ENCODE measurements around the gene USP24. TPM values are rescaled to one million over a fixed set of nuclear protein-coding genes. Genes with fewer than 3 reads are reported as not detected.
"Not testable (repeated sequence)": the region's sequence is repeated elsewhere in the genome, so short reads cannot be mapped to it uniquely, and the experiment has no call there.

USP24 gene
- total RNA-seq, 1 donor from 2014 or later = 44.6 TPM

DNA sequence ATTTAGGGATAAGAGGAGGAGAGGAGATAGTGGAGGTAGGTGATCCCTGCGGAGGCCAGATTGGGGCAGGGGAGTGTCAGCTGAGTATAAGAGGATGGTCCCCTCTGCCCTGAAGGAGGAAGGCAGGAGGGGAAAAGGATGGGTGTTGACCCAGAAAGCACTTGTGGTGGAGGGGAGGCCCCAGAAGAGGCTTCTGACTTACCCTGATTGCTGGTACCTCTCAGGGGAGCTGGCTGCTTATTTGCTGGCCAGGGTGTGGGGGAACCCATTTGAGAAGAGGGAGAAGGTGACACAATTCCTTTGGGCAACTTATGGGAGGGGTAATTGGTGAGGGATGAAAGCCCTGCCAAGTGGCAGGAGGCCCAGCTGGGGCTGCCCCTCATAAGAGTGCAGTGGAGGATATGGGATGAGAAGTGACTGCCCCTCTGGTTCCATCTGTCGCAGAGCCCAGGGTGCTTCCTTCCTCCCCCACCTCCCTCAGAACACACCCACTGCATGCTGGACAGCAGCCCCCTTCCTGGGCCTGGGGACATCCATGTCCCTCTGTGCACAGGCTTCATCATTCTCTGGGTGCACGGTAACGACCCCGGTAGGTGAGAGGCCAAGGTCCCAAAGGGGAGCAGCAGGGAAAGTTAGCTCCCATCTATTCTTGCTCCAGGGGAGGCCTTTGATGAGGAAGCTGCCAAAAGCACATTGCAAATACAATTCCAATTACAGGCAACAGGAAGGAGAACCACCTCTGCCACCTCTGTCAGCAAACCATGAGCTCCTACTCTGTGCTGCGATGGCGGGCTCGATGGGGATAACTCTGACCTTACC, 177.2 kb downstream of the USP24 start:
- Mint-ChIP-seq H3K27ac (ENCODE audit: unreplicated experiment) (peak overlapping the region; percentile 47), H3K4me1 (peaks cover 40% of the 10 kb centered on the region), H3K27me3 (ENCODE audit: low read depth) (peaks cover 66% of the 10 kb centered on the region), H3K9me3 (no peaks in the 10 kb centered on the region), H3K4me3 (peak overlapping the region; percentile 28), H3K36me3 (ENCODE audit: low read depth) (no peaks in the 10 kb centered on the region)
- TF ChIP-seq, protein P1, sequence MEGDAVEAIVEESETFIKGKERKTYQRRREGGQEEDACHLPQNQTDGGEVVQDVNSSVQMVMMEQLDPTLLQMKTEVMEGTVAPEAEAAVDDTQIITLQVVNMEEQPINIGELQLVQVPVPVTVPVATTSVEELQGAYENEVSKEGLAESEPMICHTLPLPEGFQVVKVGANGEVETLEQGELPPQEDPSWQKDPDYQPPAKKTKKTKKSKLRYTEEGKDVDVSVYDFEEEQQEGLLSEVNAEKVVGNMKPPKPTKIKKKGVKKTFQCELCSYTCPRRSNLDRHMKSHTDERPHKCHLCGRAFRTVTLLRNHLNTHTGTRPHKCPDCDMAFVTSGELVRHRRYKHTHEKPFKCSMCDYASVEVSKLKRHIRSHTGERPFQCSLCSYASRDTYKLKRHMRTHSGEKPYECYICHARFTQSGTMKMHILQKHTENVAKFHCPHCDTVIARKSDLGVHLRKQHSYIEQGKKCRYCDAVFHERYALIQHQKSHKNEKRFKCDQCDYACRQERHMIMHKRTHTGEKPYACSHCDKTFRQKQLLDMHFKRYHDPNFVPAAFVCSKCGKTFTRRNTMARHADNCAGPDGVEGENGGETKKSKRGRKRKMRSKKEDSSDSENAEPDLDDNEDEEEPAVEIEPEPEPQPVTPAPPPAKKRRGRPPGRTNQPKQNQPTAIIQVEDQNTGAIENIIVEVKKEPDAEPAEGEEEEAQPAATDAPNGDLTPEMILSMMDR (conservative IDR thresholded peaks at IDR 0.05) = no peak
- DNase-seq (ENCODE audit: low read depth, low spot score) = no peak

DNA sequence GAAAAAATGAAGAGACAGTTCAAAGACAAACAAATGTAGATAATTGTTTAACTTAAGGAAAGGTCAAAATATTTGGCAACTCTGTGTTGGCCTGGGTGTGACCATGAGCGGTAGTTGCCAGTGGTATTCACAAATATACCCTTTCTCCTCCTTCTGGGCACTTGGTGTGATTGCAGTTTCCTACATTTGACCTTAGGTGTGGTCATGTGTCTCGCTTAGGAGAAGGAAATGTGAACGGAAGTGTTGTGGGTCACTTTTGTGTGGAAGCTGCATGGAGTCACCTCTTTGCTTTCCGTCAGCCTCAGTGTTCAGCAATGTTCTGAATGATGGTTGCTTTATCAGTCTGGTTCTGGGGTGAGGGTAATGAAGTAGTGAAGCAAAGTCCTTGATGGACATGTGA, 179.3 kb downstream of the USP24 start:
- Mint-ChIP-seq H3K27ac (ENCODE audit: unreplicated experiment) (no peak overlapping the region), H3K4me3 (no peak overlapping the region), H3K9me3 (no peaks in the 10 kb centered on the region), H3K36me3 (ENCODE audit: low read depth) (no peaks in the 10 kb centered on the region), H3K27me3 (ENCODE audit: low read depth) (peaks cover 59% of the 10 kb centered on the region), H3K4me1 (peaks cover 22% of the 10 kb centered on the region)
- TF ChIP-seq, protein P1 (conservative IDR thresholded peaks at IDR 0.05) = peak; percentile 24
- DNase-seq (ENCODE audit: low read depth, low spot score) = no peak

DNA sequence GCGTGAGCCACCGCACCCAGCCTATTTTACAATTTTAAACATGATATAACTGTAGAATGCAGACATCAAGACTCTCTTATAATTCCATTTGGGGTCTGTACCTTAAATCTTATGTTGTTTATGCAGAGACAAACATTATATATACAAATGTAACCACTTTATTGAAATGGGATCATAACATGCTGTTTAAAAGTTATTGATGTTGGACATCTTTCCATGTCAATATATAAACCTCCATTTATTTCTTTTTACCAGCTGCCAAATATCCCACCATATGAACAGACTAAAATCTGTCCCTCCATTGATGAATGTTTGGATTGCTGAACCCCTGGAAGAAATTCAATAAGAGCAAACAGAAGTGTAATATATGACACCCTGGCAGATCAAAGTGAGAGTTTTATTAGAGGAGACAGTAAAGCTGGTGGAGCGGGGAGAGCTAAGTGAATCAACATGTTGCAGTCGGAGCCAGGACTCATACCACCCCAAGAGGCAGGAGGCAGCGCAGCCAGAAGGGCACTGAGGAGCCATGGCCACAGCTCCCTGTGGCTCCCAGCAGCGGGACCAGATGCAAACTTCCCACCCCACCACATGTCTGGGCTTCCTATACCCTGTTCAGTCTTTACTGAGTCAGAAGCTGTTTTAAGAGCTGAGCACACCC, 180.6 kb downstream of the USP24 start:
- no peak overlapping the region for H3K4me3 Mint-ChIP-seq
- TF ChIP-seq, protein P1 (conservative IDR thresholded peaks at IDR 0.05) = no peak
- H3K27me3 Mint-ChIP-seq (ENCODE audit: low read depth) = peaks cover 51% of the 10 kb centered on the region
- DNase-seq (ENCODE audit: low read depth, low spot score) = no peak
- H3K36me3 Mint-ChIP-seq (ENCODE audit: low read depth) = no peaks in the 10 kb centered on the region
- no peaks in the 10 kb centered on the region for H3K9me3 Mint-ChIP-seq
- H3K27ac Mint-ChIP-seq (ENCODE audit: unreplicated experiment) = no peak overlapping the region
- H3K4me1 Mint-ChIP-seq = peaks cover 12% of the 10 kb centered on the region

DNA sequence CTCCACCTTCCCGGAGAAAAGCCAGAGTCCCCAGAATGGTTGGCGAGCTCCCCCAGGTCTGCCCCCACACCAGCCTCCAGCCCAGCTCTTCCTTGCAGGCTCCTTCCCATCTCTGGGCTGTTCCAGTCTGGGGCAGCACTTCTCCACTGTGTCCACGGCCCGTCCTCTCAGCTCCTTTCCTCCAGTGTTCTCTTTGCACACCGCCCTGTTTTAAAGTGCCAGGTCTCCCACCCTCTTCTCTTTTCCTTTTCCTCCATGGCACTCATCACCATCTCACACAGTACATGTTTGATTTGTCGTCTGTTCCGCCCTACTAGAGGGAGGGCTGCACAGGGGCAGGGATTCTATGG, 181.9 kb downstream of the USP24 start:
- Mint-ChIP-seq H3K36me3 (ENCODE audit: low read depth) (no peaks in the 10 kb centered on the region), H3K4me1 (no peaks in the 10 kb centered on the region), H3K4me3 (no peak overlapping the region), H3K27ac (ENCODE audit: unreplicated experiment) (no peak overlapping the region), H3K27me3 (ENCODE audit: low read depth) (peaks cover 39% of the 10 kb centered on the region), H3K9me3 (no peaks in the 10 kb centered on the region)
- DNase-seq (ENCODE audit: low read depth, low spot score) = no peak
- TF ChIP-seq, protein P1 (conservative IDR thresholded peaks at IDR 0.05) = no peak

DNA sequence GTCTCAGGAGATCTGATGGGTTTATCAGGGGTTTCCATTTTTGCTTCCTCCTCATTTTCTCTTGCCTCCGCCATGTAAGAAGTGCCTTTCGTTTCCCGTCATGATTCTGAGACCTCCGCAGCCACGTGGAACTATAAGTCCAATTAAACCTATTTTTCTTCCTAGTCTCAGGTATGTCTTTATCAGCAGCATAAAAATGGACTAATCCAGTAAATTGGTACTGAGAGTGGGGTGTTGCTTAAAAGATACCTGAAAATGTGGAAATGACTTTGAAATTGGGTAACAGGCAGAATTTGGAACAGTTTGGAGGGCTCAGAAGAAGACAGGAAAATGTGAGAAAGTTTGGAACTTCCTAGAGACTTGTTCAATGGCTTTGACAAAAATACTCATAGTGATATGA, 184.1 kb downstream of the USP24 start:
- not testable (repeated sequence) for H3K36me3 Mint-ChIP-seq (ENCODE audit: low read depth); H3K4me1 Mint-ChIP-seq; DNase-seq (ENCODE audit: low read depth, low spot score); H3K27ac Mint-ChIP-seq (ENCODE audit: unreplicated experiment); H3K4me3 Mint-ChIP-seq; H3K9me3 Mint-ChIP-seq
- H3K27me3 Mint-ChIP-seq (ENCODE audit: low read depth) = peaks cover 21% of the 10 kb centered on the region

DNA sequence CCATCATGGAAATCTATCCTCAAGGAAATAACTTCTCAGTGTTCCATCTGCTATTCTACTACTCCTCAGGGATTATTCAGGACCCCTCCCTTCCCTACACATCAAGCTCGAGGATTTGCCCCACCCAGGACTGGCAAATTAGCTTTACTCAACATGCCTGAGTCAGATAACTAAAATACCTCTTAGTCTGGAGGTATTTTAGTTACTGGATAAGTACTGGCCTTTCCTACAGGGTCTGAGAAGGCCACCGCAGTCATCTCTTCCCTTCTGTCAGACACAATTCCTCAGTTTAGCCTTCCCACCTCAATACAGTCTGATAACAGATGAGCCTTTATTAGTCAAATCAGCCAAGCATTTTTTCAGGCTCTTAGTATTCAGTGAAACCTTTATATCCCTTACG, 188.5 kb downstream of the USP24 start:
- H3K4me1 Mint-ChIP-seq; H3K27ac Mint-ChIP-seq (ENCODE audit: unreplicated experiment); H3K4me3 Mint-ChIP-seq; DNase-seq (ENCODE audit: low read depth, low spot score); H3K36me3 Mint-ChIP-seq (ENCODE audit: low read depth); H3K9me3 Mint-ChIP-seq; H3K27me3 Mint-ChIP-seq (ENCODE audit: low read depth): not testable (repeated sequence)

DNA sequence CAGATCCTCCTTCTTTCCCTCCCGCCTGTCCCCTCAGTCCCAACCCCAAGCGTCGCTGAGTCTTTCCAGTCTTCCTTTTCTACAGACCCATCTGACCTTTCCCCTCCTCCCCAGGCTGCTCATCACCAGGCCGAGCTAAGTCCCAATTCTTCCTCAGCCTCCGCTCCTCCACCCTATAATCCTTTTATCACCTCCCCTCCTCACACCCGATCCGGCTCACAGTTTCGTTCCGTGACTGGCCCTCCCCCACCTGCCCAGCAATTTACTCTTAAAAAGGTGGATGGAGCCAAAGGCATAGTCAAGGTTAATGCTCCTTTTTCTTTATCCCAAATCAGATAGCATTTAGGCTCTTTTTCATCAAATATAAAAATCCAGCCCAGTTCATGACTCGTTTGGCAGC, 191.0 kb downstream of the USP24 start:
- not testable (repeated sequence) for DNase-seq (ENCODE audit: low read depth, low spot score); H3K4me3 Mint-ChIP-seq; H3K9me3 Mint-ChIP-seq; H3K36me3 Mint-ChIP-seq (ENCODE audit: low read depth); H3K27ac Mint-ChIP-seq (ENCODE audit: unreplicated experiment); H3K4me1 Mint-ChIP-seq; H3K27me3 Mint-ChIP-seq (ENCODE audit: low read depth)
